Heart right ventricle (tissue), 16 donors: ENCODE results near the gene ROM1. TPM values are rescaled to one million over a fixed set of nuclear protein-coding genes. Genes with fewer than 3 reads are reported as not detected.
"Not testable (repeated sequence)": the region's sequence is repeated elsewhere in the genome, so short reads cannot be mapped to it uniquely, and the experiment has no call there.

Source experiments
- ATAC-seq, 8 donors: fragments of 200-7000 bp; cut with Tn5 transposase; one replicate each; pipeline ENCODE4 v1.9.1; 2020; ENCODE audit warnings: mild to moderate bottlenecking in 8 of 8, moderate library complexity in 8 of 8, moderate number of reproducible peaks in 1 of 8
- DNase-seq, 2 donors: peaks; one replicate each; pipeline ENCODE4 v3.0.0-alpha.2; 2020
- H3K27ac ChIP-seq, 10 donors: fragments of 200-600 bp; sonication (generic) in 2 of 10; one replicate each; pipeline versions ENCODE4 v1.5.0 to v1.8.0; 2020 to 2022; ENCODE audit warnings: mild to moderate bottlenecking in 3 of 10
- H3K27me3 ChIP-seq, 7 donors: fragments of 200-600 bp; one replicate each; pipeline ENCODE4 v1.8.0; 2021 to 2022; ENCODE audit warnings: mild to moderate bottlenecking in 2 of 7
- H3K36me3 ChIP-seq, 9 donors: fragments of 200-600 bp; sonication (generic) in 1 of 9; one replicate each; pipeline versions ENCODE4 v1.5.0 to v1.8.0; 2020 to 2022; ENCODE audit warnings: mild to moderate bottlenecking in 2 of 9
- H3K4me1 ChIP-seq, 9 donors: fragments of 200-600 bp; sonication (generic) in 1 of 9; one replicate each; pipeline versions ENCODE4 v1.5.0 to v1.8.0; 2020 to 2022; ENCODE audit warnings: mild to moderate bottlenecking in 4 of 9
- H3K4me3 ChIP-seq, 10 donors: fragments of 200-600 bp; sonication (generic) in 2 of 10; one replicate each; pipeline versions ENCODE4 v1.5.0 to v1.8.0; 2020 to 2022; ENCODE audit warnings: mild to moderate bottlenecking in 7 of 10, moderate library complexity in 2 of 10
- H3K9me3 ChIP-seq, 11 donors: fragments of 200-600 bp in 10 of 11; sonication (generic) in 2 of 11; one replicate each; pipeline versions ENCODE4 v1.5.0 to v1.8.0; 2013 to 2022; ENCODE audit warnings: mild to moderate bottlenecking in 2 of 11, control low read depth in 1 of 11, moderate library complexity in 1 of 11
- CTCF ChIP-seq, 9 donors: fragments of 200-600 bp; sonication (generic) in 2 of 9; IDR thresholded peaks; one replicate each; pipeline versions ENCODE4 v1.5.0 to v1.8.0; 2021 to 2022; ENCODE audit warnings: antibody characterized with exemption in 9 of 9, mild to moderate bottlenecking in 5 of 9, moderate library complexity in 1 of 9
- WGBS, 2 donors: extraction: QIAGEN DNeasy Blood & Tissue Kit; methylation state at CpG; one replicate each; pipeline ENCODE4 v1.1.7; 2013; ENCODE audit warnings: inconsistent platforms in 1 of 2; 5-methylcytosine and 5-hydroxymethylcytosine counted together
- intact Hi-C, 10 donors: fragments of 100-400 bp; cut with DNase I; formaldehyde crosslinking; loops; one replicate each; pipeline versions ENCODE4 v1.11.1 to v1.14.2; 2022
- polyA plus RNA-seq, 2 donors: library from polyadenylated mRNA; stranded (reverse); fragments of 200-250 nt; gene quantifications; one replicate each; pipeline ENCODE4 v1.2.3, GENCODE V29; 2013
- total RNA-seq, 10 donors: library from RNA; stranded (reverse); fragmentation: NEBNext Ultra II Directional in 3 of 10; extraction: Animal tissue kit (Norgen Biotek cat#: 25700) in 3 of 10; gene quantifications; one replicate each; pipeline versions ENCODE4 v1.2.1 to v1.2.4, GENCODE V29; 2021 to 2023
- donor health status: Arrhythmogenic right ventricular cardiomyopathy.
- donor health status: ischemic (EF 13 %, LVEDD 7.1; RV severe dilation, severe dysfunction).
- donor health status: healthy with polysubstance abuse.
- donor health status: DM: no; HTN: yes; CAD: no.
- donor health status: DM: no; HTN: no; CAD: no.
- donor health status: ischemic (EF 25% LVEDD 6.9; RV normal size, moderate dysfunction).
- donor health status: ischemic (EF 25% LVEDD 5.7; RV mildly dilated, moderate dysfunction).
- donor health status: healthy.
- donor health status: DM: yes; HTN: yes; CAD: no.
- donor health status: Ischemic cardiomyopathy.
- donor health status: ischemic (EF 35%, LVEDD 5.7; RV mildly dilated, moderate dysfunction).
- donor health status: nonischemic (EF 11% LVEDD 7.7; RV severe dilation, severe dysfunction).
- donor health status: DM: yes; HTN: yes; CAD: no.
- donor health status: PGD.
- donor health status: ischemic (EF 29% LVEDD 5.4; RV normal size, mild dysfunction).
- donor health status: nonischemic (EF 23%, LVEDD 6.1; RV moderate dilation, normal function).

ROM1 gene
- total and polyA plus RNA-seq, 12 donors: 0.81 to 6.6 (median 2.0) TPM

DNA sequence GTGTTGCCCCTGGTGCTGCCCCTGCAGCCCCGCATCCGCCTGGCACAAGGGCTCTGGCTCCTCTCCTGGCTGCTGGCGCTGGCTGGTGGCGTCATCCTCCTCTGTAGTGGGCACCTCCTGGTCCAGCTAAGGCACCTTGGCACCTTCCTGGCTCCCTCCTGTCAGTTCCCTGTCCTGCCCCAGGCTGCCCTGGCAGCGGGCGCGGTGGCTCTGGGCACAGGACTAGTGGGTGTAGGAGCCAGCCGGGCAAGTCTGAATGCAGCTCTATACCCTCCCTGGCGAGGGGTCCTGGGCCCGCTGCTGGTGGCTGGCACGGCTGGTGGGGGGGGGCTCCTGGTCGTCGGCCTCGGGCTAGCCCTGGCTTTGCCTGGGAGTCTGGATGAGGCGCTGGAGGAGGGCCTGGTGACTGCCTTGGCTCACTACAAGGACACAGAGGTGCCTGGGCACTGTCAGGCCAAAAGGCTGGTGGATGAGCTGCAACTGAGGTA, 278 bp downstream of the ROM1 start:
- H3K27ac ChIP-seq: peak overlapping the region; percentile 91 to 98 (median 96)
- peaks cover 0 to 62% (median 10%) of the 10 kb centered on the region in 9 donors for H3K36me3 ChIP-seq
- DNase-seq: no peak
- no peaks in the 10 kb centered on the region for H3K9me3 ChIP-seq
- peaks cover 9 to 36% (median 27%) of the 10 kb centered on the region in 9 donors for H3K4me1 ChIP-seq
- intact Hi-C loops: loop anchor here in 1 of 10 donors (5.0 kb wide), 1 partner anchor 39 kb away; the partner anchor contains the start of gene INTS5
- 56 to 57% methylated on average over 15 of the region's 15 CpGs for WGBS, 2 donors
- no peak for TF ChIP-seq CTCF (IDR thresholded peaks at IDR 0.05)
- H3K4me3 ChIP-seq: peak overlapping the region in 8 of 10 donors; percentile 65 to 93 (median 76)
- H3K27me3 ChIP-seq: no peaks in the 10 kb centered on the region
- ATAC-seq: peak in 4 of 8 donors; percentile 2 to 11 (median 6)

GRCh38 chr11:62614275-62614674, 1.2 kb downstream of the ROM1 start:
- ATAC-seq (no peak), DNase-seq (no peak)
- no peak overlapping the region for H3K4me3 ChIP-seq
- H3K9me3 ChIP-seq: no peaks in the 10 kb centered on the region
- H3K27ac ChIP-seq: peak overlapping the region in 4 of 10 donors; percentile 96 to 98 (median 98)
- TF ChIP-seq CTCF (IDR thresholded peaks at IDR 0.05): no peak
- H3K4me1 ChIP-seq: peaks cover 9 to 32% (median 26%) of the 10 kb centered on the region in 9 donors
- 80 to 82% methylated on average over 8 of the region's 8 CpGs for WGBS, 2 donors
- peaks cover 0 to 57% (median 10%) of the 10 kb centered on the region in 9 donors for H3K36me3 ChIP-seq
- H3K27me3 ChIP-seq: no peaks in the 10 kb centered on the region
- intact Hi-C loops: loop anchor here in 1 of 10 donors (5.0 kb wide), 1 partner anchor 38 kb away; the partner anchor contains the start of gene INTS5

- Histone ChIP-seq H3K27ac (no peak overlapping the region), H3K4me3 (no peak overlapping the region), H3K27me3 (no peaks in the 10 kb centered on the region), H3K9me3 (no peaks in the 10 kb centered on the region), H3K36me3 (peaks cover 0 to 47% (median 10%) of the 10 kb centered on the region in 9 donors), H3K4me1 (peaks cover 12 to 35% (median 25%) of the 10 kb centered on the region in 9 donors)
- ATAC-seq (no peak), DNase-seq (no peak)
- intact Hi-C loops: no loop called here
- 91 to 93% methylated on average over 7 of the region's 7 CpGs for WGBS, 2 donors
- no peak for TF ChIP-seq CTCF (IDR thresholded peaks at IDR 0.05)
Observed at GRCh38 chr11:62615521-62615920, 2.5 kb downstream of the ROM1 start.

DNA sequence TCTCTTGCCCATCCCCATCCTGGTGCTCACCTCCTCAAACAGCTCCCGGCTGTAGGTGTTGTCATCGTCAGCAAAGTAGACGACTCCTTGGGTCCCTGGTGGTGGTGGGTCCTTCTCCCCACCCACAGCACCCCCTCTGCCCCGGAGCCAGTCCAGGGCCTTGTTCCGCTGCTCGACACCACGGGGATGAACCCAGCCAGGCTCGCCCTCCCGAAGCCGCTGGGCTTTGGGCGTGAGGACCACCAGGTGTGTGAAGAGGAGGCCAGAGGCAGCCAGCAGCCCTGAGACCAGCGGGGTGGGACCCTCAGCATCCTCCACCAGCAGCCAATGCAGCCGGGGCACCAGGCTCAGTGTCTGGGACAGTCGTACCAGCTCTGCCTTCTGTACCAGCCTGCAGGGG, 3.9 kb downstream of the ROM1 start:
- H3K27ac ChIP-seq, H3K27me3 ChIP-seq, H3K9me3 ChIP-seq, DNase-seq, ATAC-seq, intact Hi-C loops, H3K4me3 ChIP-seq: not testable (repeated sequence)
- peaks cover 7 to 30% (median 20%) of the 10 kb centered on the region in 9 donors for H3K4me1 ChIP-seq
- peaks cover 0 to 44% (median 10%) of the 10 kb centered on the region in 9 donors for H3K36me3 ChIP-seq
- 98% methylated on average over 14 of the region's 14 CpGs for WGBS, 2 donors

GRCh38 chr11:62621027-62621566, 8.0 kb downstream of the ROM1 start:
- 31 to 34% methylated on average over 8 of the region's 8 CpGs for WGBS, 2 donors
- intact Hi-C loops: no loop called here
- no peak for ATAC-seq

More at GRCh38 chr11:62621027-62621566, 8.0 kb downstream of the ROM1 start:
- H3K9me3 ChIP-seq: no peaks in the 10 kb centered on the region
- peak overlapping the region; percentile 44 to 95 (median 89) for H3K27ac ChIP-seq
- H3K4me3 ChIP-seq: peak overlapping the region; percentile 50 to 92 (median 74)
- DNase-seq: no peak
- TF ChIP-seq CTCF (IDR thresholded peaks at IDR 0.05): no peak
- peaks cover 0 to 42% (median 17%) of the 10 kb centered on the region in 9 donors for H3K36me3 ChIP-seq
- no peaks in the 10 kb centered on the region for H3K27me3 ChIP-seq
- H3K4me1 ChIP-seq: peaks cover 4 to 27% (median 21%) of the 10 kb centered on the region in 9 donors
